ENCODE results near the gene LRRK1.

The LRRK1 gene

GRCh38 chr15:100918690-100919480 is at the start of gene LRRK1:
Gene LRRK1, plus strand, starts transcription at chr15:100919357. Its CDS starts 5,276 bp downstream, at chr15:100924633.
- DNase-seq (ENCODE audit: low read depth, low spot score): no peak

- DNase-seq (ENCODE audit: low read depth, low spot score): peak; percentile 65
Measured at GRCh38 chr15:100873029-100873677, 46.0 kb upstream of the LRRK1 start.

GRCh38 chr15:100875495-100875894 is 43.7 kb upstream of the LRRK1 start:
- no peak for DNase-seq (ENCODE audit: low read depth, low spot score)

GRCh38 chr15:100875976-100876375 is 43.2 kb upstream of the LRRK1 start:
- DNase-seq (ENCODE audit: low read depth, low spot score): no peak

GRCh38 chr15:100877551-100877950 is 41.6 kb upstream of the LRRK1 start:
- no peak for DNase-seq (ENCODE audit: low read depth, low spot score)

- DNase-seq (ENCODE audit: low read depth, low spot score): no peak
Measured at GRCh38 chr15:100878130-100878529, 41.0 kb upstream of the LRRK1 start.

GRCh38 chr15:100878648-100879047 is 40.5 kb upstream of the LRRK1 start:
- no peak for DNase-seq (ENCODE audit: low read depth, low spot score)

GRCh38 chr15:100879061-100879463 is 40.1 kb upstream of the LRRK1 start:
- no peak for DNase-seq (ENCODE audit: low read depth, low spot score)

GRCh38 chr15:100879464-100880138 is 39.6 kb upstream of the LRRK1 start, which contains the start of gene ALDH1A3:
Gene ALDH1A3, plus strand, starts transcription at chr15:100879831. Its CDS starts 77 bp downstream, at chr15:100879908.
- DNase-seq (ENCODE audit: low read depth, low spot score): no peak

- DNase-seq (ENCODE audit: low read depth, low spot score): no peak
Measured at GRCh38 chr15:100880139-100880896, 38.8 kb upstream of the LRRK1 start.

- no peak for DNase-seq (ENCODE audit: low read depth, low spot score)
Measured at GRCh38 chr15:100880897-100881242, 38.3 kb upstream of the LRRK1 start.

- DNase-seq (ENCODE audit: low read depth, low spot score): no peak
Measured at GRCh38 chr15:100881573-100882336, 37.4 kb upstream of the LRRK1 start.

GRCh38 chr15:100885116-100885515 is 34.0 kb upstream of the LRRK1 start:
- no peak for DNase-seq (ENCODE audit: low read depth, low spot score)

- no peak for DNase-seq (ENCODE audit: low read depth, low spot score)
Measured at GRCh38 chr15:100885811-100886210, 33.3 kb upstream of the LRRK1 start.

- no peak for DNase-seq (ENCODE audit: low read depth, low spot score)
Measured at GRCh38 chr15:100887211-100887913, 31.8 kb upstream of the LRRK1 start.

GRCh38 chr15:100889385-100890050 is 29.6 kb upstream of the LRRK1 start:
- DNase-seq (ENCODE audit: low read depth, low spot score): no peak

GRCh38 chr15:100890051-100890720 is 29.0 kb upstream of the LRRK1 start:
- no peak for DNase-seq (ENCODE audit: low read depth, low spot score)

- DNase-seq (ENCODE audit: low read depth, low spot score): no peak
Measured at GRCh38 chr15:100890850-100891249, 28.3 kb upstream of the LRRK1 start.

- DNase-seq (ENCODE audit: low read depth, low spot score): no peak
Measured at GRCh38 chr15:100891307-100892012, 27.7 kb upstream of the LRRK1 start.

All from smooth muscle cell of the brain vasculature (primary cell).